Stimulated activated CD4-positive, alpha-beta T cell treated with anti-CD3 and anti-CD28 coated beads, TNF-alpha, amount 100 ng/mL, for 1 hour (primary cell): ENCODE measurements around the gene CHTOP.
"Not testable (repeated sequence)": the region's sequence is repeated elsewhere in the genome, so short reads cannot be mapped to it uniquely, and the experiment has no call there.

Experiments used
- DNase-seq, 3 donors: peaks; one replicate each; pipeline ENCODE4 v3.0.0-alpha.2; 2020; ENCODE audit warnings: low read depth in 3 of 3, low spot score in 1 of 3

The CHTOP gene

GRCh38 chr1:153631047-153632022 lies 2.5 kb upstream of the CHTOP start:
- DNase-seq: no peak

- no peak for DNase-seq
Measured at GRCh38 chr1:153633161-153633753, 609 bp upstream of the CHTOP start.

- DNase-seq: no peak
Measured at GRCh38 chr1:153635872-153636271, 2.0 kb downstream of the CHTOP start.

- no peak for DNase-seq
Measured at GRCh38 chr1:153636312-153636711, 2.4 kb downstream of the CHTOP start.

GRCh38 chr1:153638261-153638660 lies 4.4 kb downstream of the CHTOP start:
- DNase-seq: no peak

GRCh38 chr1:153639280-153639679 lies 5.4 kb downstream of the CHTOP start:
- DNase-seq: no peak

- DNase-seq: not testable (repeated sequence)
Measured at GRCh38 chr1:153640213-153640612, 6.3 kb downstream of the CHTOP start.

- DNase-seq: no peak
Measured at GRCh38 chr1:153640861-153641260, 7.0 kb downstream of the CHTOP start.

GRCh38 chr1:153642161-153642560 lies 8.3 kb downstream of the CHTOP start:
- DNase-seq: no peak

GRCh38 chr1:153643100-153643499 lies 9.2 kb downstream of the CHTOP start:
- DNase-seq: no peak

- DNase-seq: no peak
Measured at GRCh38 chr1:153643816-153644215, 9.9 kb downstream of the CHTOP start.

- no peak for DNase-seq
Measured at GRCh38 chr1:153646672-153647345, 12.9 kb downstream of the CHTOP start.

- no peak for DNase-seq
Measured at GRCh38 chr1:153647346-153647714, 13.5 kb downstream of the CHTOP start.

GRCh38 chr1:153648000-153648643 lies 14.3 kb downstream of the CHTOP start:
- no peak for DNase-seq

- no peak for DNase-seq
Measured at GRCh38 chr1:153649137-153649862, 15.4 kb downstream of the CHTOP start.

- no peak for DNase-seq
Measured at GRCh38 chr1:153649863-153650235, 16.0 kb downstream of the CHTOP start.

- no peak for DNase-seq
Measured at GRCh38 chr1:153651771-153652170, 17.9 kb downstream of the CHTOP start.

- no peak for DNase-seq
Measured at GRCh38 chr1:153652805-153653500, 19.1 kb downstream of the CHTOP start.

GRCh38 chr1:153655333-153655732 lies 21.5 kb downstream of the CHTOP start:
- no peak for DNase-seq
